ENCODE measurements around the gene TBC1D22A. TPM values are rescaled to one million over a fixed set of nuclear protein-coding genes. Genes with fewer than 3 reads are reported as not detected.

The TBC1D22A gene
- polyA plus RNA-seq, 1 of the 3 experiments (the other 2 are of a cell fraction) = 16.5 TPM

- H3K9ac ChIP-seq = no peak overlapping the region
- no peaks in the 10 kb centered on the region for H3F3A ChIP-seq (replicated peaks; ENCODE audit: insufficient read depth)
- H2AFZ ChIP-seq (ENCODE audit: low read depth) = no peak overlapping the region
- H3K4me2 ChIP-seq = no peak overlapping the region
- peaks cover 0 to 1% of the 10 kb centered on the region in 2 experiments for H3K36me3 ChIP-seq (replicated peaks in 1 of 2; ENCODE audit: control insufficient read depth in 1 of 2, insufficient read depth in 2 of 2, low read length in 1 of 2)
- TF ChIP-seq ZBTB33 (IDR thresholded peaks at IDR 0.05; ENCODE audit: borderline replicate concordance, low read depth) = no peak
- 93% methylated on average over 18 of the region's 20 CpGs for WGBS (ENCODE audit: low lambda C conversion rate)
- H3K27me3 ChIP-seq (ENCODE audit: insufficient read depth) = no peaks in the 10 kb centered on the region
- H3K27ac ChIP-seq (ENCODE audit: low read depth in 2 of 2, low read length in 1 of 2) = no peak overlapping the region
- ChIA-PET POLR2A (no interaction called here), CTCF (interaction anchor here (0.8 to 2.6 kb wide), 5 partner anchors 13 to 212 kb away, joined by 3 to 9 read pairs (median 4); partner anchors contain the start of gene TBC1D22A)
- no peaks in the 10 kb centered on the region for H3K9me3 ChIP-seq
- peaks cover 51% of the 10 kb centered on the region for H4K20me1 ChIP-seq (ENCODE audit: insufficient read depth)
- peaks cover 2 to 4% of the 10 kb centered on the region in 2 experiments; a peak in 1 of 4 replicates for H3K4me1 ChIP-seq (ENCODE audit: control insufficient read depth in 1 of 2, insufficient read depth in 2 of 2, low read depth in 1 of 2, low read length in 1 of 2)
- no peak overlapping the region for H3K4me3 ChIP-seq (ENCODE audit: low read depth in 2 of 2, low read length in 1 of 2)
- DNase-seq = no peak
- peaks cover 73% of the 10 kb centered on the region for H3K79me2 ChIP-seq (ENCODE audit: insufficient read depth)
- H3K9me2 ChIP-seq = no peaks in the 10 kb centered on the region
Observed at GRCh38 chr22:46774980-46775849, 12.8 kb downstream of the TBC1D22A start.

GRCh38 chr22:46775850-46776826 is 13.7 kb downstream of the TBC1D22A start:
- WGBS (ENCODE audit: low lambda C conversion rate) = 96% methylated on average over 18 of the region's 22 CpGs
- no peak for TF ChIP-seq EZH2phosphoT487 (IDR thresholded peaks at IDR 0.05; ENCODE audit: borderline replicate concordance, low read depth)
- TF ChIP-seq TCF12 (IDR thresholded peaks at IDR 0.05) = no peak
- TF ChIP-seq CTCF (IDR thresholded peaks at IDR 0.05) = no peak
- TF ChIP-seq PBX3 (IDR thresholded peaks at IDR 0.05) = no peak
- no peak for TF ChIP-seq MXI1 (IDR thresholded peaks at IDR 0.05; ENCODE audit: low read depth, low read length)
- TF ChIP-seq MAX (IDR thresholded peaks at IDR 0.05; ENCODE audit: low read depth) = no peak
- no peak for TF ChIP-seq RCOR1 (IDR thresholded peaks at IDR 0.05; ENCODE audit: low read length)
- TF ChIP-seq FOSL2 (IDR thresholded peaks at IDR 0.05; ENCODE audit: borderline replicate concordance, low read depth) = no peak
- TF ChIP-seq RXRA (IDR thresholded peaks at IDR 0.05; ENCODE audit: borderline replicate concordance, low read depth) = no peak
- no peak for TF ChIP-seq TAF1 (IDR thresholded peaks at IDR 0.05; ENCODE audit: borderline replicate concordance, low read depth, low read length)
- TF ChIP-seq NFIC (IDR thresholded peaks at IDR 0.05; ENCODE audit: borderline replicate concordance) = no peak
- no peak for TF ChIP-seq JUND (IDR thresholded peaks at IDR 0.05)
- TF ChIP-seq RAD21 (IDR thresholded peaks at IDR 0.05; ENCODE audit: low read length) = no peak
- no peak for TF ChIP-seq SIN3A (IDR thresholded peaks at IDR 0.05; ENCODE audit: borderline replicate concordance, low read depth, low read length)
- TF ChIP-seq YY1 (IDR thresholded peaks at IDR 0.05; ENCODE audit: low read depth) = no peak
- TF ChIP-seq TEAD4 (IDR thresholded peaks at IDR 0.05; ENCODE audit: borderline replicate concordance, insufficient read depth) = no peak
- no peak for TF ChIP-seq NRF1 (IDR thresholded peaks at IDR 0.05; ENCODE audit: low read depth, low read length)
- no peak for TF ChIP-seq MEF2A (IDR thresholded peaks at IDR 0.05; ENCODE audit: borderline replicate concordance, low read depth)
- no peak for TF ChIP-seq EP300 (IDR thresholded peaks at IDR 0.05; ENCODE audit: borderline replicate concordance in 1 of 2, low read depth in 1 of 2, low read length in 1 of 2)

More at GRCh38 chr22:46775850-46776826, 13.7 kb downstream of the TBC1D22A start:
- peaks cover 2 to 4% of the 10 kb centered on the region in 2 experiments; a peak in 1 of 4 replicates for H3K4me1 ChIP-seq (ENCODE audit: control insufficient read depth in 1 of 2, insufficient read depth in 2 of 2, low read depth in 1 of 2, low read length in 1 of 2)
- H3K36me3 ChIP-seq (replicated peaks in 1 of 2; ENCODE audit: control insufficient read depth in 1 of 2, insufficient read depth in 2 of 2, low read length in 1 of 2) = no peaks in the 10 kb centered on the region
- no peaks in the 10 kb centered on the region for H3K9me2 ChIP-seq
- H3K27ac ChIP-seq (ENCODE audit: low read depth in 2 of 2, low read length in 1 of 2) = no peak overlapping the region
- H3K4me3 ChIP-seq (ENCODE audit: low read depth in 2 of 2, low read length in 1 of 2) = no peak overlapping the region
- no peak for DNase-seq
- H3K9me3 ChIP-seq = no peaks in the 10 kb centered on the region
- peaks cover 50% of the 10 kb centered on the region for H4K20me1 ChIP-seq (ENCODE audit: insufficient read depth)
- ChIA-PET POLR2A (no interaction called here), CTCF (interaction anchor here (0.8 to 2.6 kb wide), 4 partner anchors 14 to 213 kb away, joined by 3 to 9 read pairs (median 4); partner anchors contain the start of gene TBC1D22A)
- H3K79me2 ChIP-seq (ENCODE audit: insufficient read depth) = peaks cover 72% of the 10 kb centered on the region
- no peak overlapping the region for H3K9ac ChIP-seq
- no peak overlapping the region for H2AFZ ChIP-seq (ENCODE audit: low read depth)
- no peak overlapping the region for H3K4me2 ChIP-seq
- no peaks in the 10 kb centered on the region for H3K27me3 ChIP-seq (ENCODE audit: insufficient read depth)
- H3F3A ChIP-seq (replicated peaks; ENCODE audit: insufficient read depth) = no peaks in the 10 kb centered on the region
